HEK293 (cell line): Measurements from ENCODE around the gene XPO4.

Experiments used
- EGR2 ChIP-seq: fragments of 450-650 bp; formaldehyde crosslinking; IDR thresholded peaks from 2 replicates; pipeline ENCODE4 v1.5.1; 2016; ENCODE audit warnings: low read depth, missing biosample characterization, missing genetic modification characterization
- GFI1B ChIP-seq: fragments of 450-650 bp; formaldehyde crosslinking; IDR thresholded peaks from 2 replicates; pipeline ENCODE4 v1.5.1; 2016; ENCODE audit warnings: missing biosample characterization, missing genetic modification characterization
- GLIS1 ChIP-seq: fragments of 450-650 bp; formaldehyde crosslinking; IDR thresholded peaks from 2 replicates; pipeline ENCODE4 v1.5.1; 2016; ENCODE audit warnings: missing biosample characterization, missing genetic modification characterization
- KLF16 ChIP-seq: fragments of 450-650 bp; formaldehyde crosslinking; IDR thresholded peaks from 2 replicates; pipeline ENCODE4 v1.5.1; 2017; ENCODE audit warnings: missing biosample characterization, missing genetic modification characterization
- KLF7 ChIP-seq: fragments of 450-650 bp; formaldehyde crosslinking; IDR thresholded peaks from 2 replicates; pipeline ENCODE4 v1.5.1; 2016; ENCODE audit warnings: missing biosample characterization, missing genetic modification characterization, borderline replicate concordance
- MZF1 ChIP-seq: fragments of 450-650 bp; formaldehyde crosslinking; IDR thresholded peaks from 2 replicates; pipeline ENCODE4 v1.5.1; 2017; ENCODE audit warnings: missing biosample characterization, missing genetic modification characterization, borderline replicate concordance
- PATZ1 ChIP-seq: fragments of 450-650 bp; formaldehyde crosslinking; IDR thresholded peaks from 2 replicates; pipeline ENCODE4 v1.5.1; 2016; ENCODE audit warnings: missing biosample characterization, missing genetic modification characterization
- PBX3 ChIP-seq: sonication (generic); formaldehyde crosslinking; IDR thresholded peaks from 2 replicates; pipeline ENCODE4 v1.8.1; 2022; ENCODE audit warnings: mild to moderate bottlenecking, moderate library complexity, missing genetic modification reagents
- PRDM6 ChIP-seq: fragments of 450-650 bp; formaldehyde crosslinking; IDR thresholded peaks from 2 replicates; pipeline ENCODE4 v1.5.1; 2017; ENCODE audit warnings: missing biosample characterization, missing genetic modification characterization
- SP3 ChIP-seq: fragments of 450-650 bp; formaldehyde crosslinking; IDR thresholded peaks from 2 replicates; pipeline ENCODE4 v1.5.1; 2016; ENCODE audit warnings: missing biosample characterization, missing genetic modification characterization
- SP7 ChIP-seq: fragments of 450-650 bp; formaldehyde crosslinking; IDR thresholded peaks from 2 replicates; pipeline ENCODE4 v1.5.1; 2016; ENCODE audit warnings: missing biosample characterization, missing genetic modification characterization
- ZBTB10 ChIP-seq: fragments of 450-650 bp; formaldehyde crosslinking; IDR thresholded peaks from 2 replicates; pipeline ENCODE4 v1.5.1; 2016; ENCODE audit warnings: missing biosample characterization, missing genetic modification characterization
- ZBTB20 ChIP-seq: fragments of 450-650 bp; formaldehyde crosslinking; IDR thresholded peaks from 2 replicates; pipeline ENCODE4 v1.5.1; 2016; ENCODE audit warnings: missing biosample characterization, missing genetic modification characterization
- ZBTB21 ChIP-seq: fragments of 450-650 bp; formaldehyde crosslinking; IDR thresholded peaks from 2 replicates; pipeline ENCODE4 v1.5.1; 2017; ENCODE audit warnings: missing biosample characterization, missing genetic modification characterization
- ZBTB26 ChIP-seq: fragments of 450-650 bp; formaldehyde crosslinking; optimal IDR thresholded peaks from 2 replicates; pipeline ENCODE3; 2016; ENCODE audit warnings: missing biosample characterization, mild to moderate bottlenecking, missing genetic modification characterization
- ZBTB8A ChIP-seq: fragments of 450-650 bp; formaldehyde crosslinking; IDR thresholded peaks from 2 replicates; pipeline ENCODE4 v1.5.1; 2016; ENCODE audit warnings: missing biosample characterization, missing genetic modification characterization
- ZFP37 ChIP-seq: fragments of 450-650 bp; formaldehyde crosslinking; IDR thresholded peaks from 2 replicates; pipeline ENCODE4 v1.5.1; 2016; ENCODE audit warnings: missing biosample characterization, missing genetic modification characterization
- ZIC2 ChIP-seq: fragments of 450-650 bp; formaldehyde crosslinking; IDR thresholded peaks from 2 replicates; pipeline ENCODE4 v1.5.1; 2016; ENCODE audit warnings: missing biosample characterization, missing genetic modification characterization
- ZNF202 ChIP-seq: fragments of 450-650 bp; formaldehyde crosslinking; IDR thresholded peaks from 2 replicates; pipeline ENCODE4 v1.5.1; 2016; ENCODE audit warnings: missing biosample characterization, missing genetic modification characterization, borderline replicate concordance
- ZNF433 ChIP-seq: fragments of 450-650 bp; formaldehyde crosslinking; IDR thresholded peaks from 2 replicates; pipeline ENCODE4 v1.5.1; 2016; ENCODE audit warnings: missing biosample characterization, missing genetic modification characterization, low read depth
- ZNF549 ChIP-seq: fragments of 450-650 bp; IDR thresholded peaks from 2 replicates; pipeline ENCODE4 v1.5.1; 2018; ENCODE audit warnings: missing biosample characterization, missing genetic modification characterization, mild to moderate bottlenecking, inconsistent platforms, moderate library complexity
- ZNF600 ChIP-seq: fragments of 450-650 bp; formaldehyde crosslinking; IDR thresholded peaks from 2 replicates; pipeline ENCODE4 v1.5.1; 2016; ENCODE audit warnings: missing biosample characterization, missing genetic modification characterization
- ZNF623 ChIP-seq: fragments of 450-650 bp; formaldehyde crosslinking; IDR thresholded peaks from 2 replicates; pipeline ENCODE4 v1.5.1; 2016; ENCODE audit warnings: missing biosample characterization, missing genetic modification characterization
- ZNF701 ChIP-seq: fragments of 450-650 bp; formaldehyde crosslinking; IDR thresholded peaks from 2 replicates; pipeline ENCODE4 v1.5.1; 2016; ENCODE audit warnings: missing biosample characterization, missing genetic modification characterization
- ZNF704 ChIP-seq: fragments of 450-650 bp; formaldehyde crosslinking; IDR thresholded peaks from 2 replicates; pipeline ENCODE4 v1.5.1; 2016; ENCODE audit warnings: missing biosample characterization, missing genetic modification characterization
- ZNF76 ChIP-seq: fragments of 450-650 bp; formaldehyde crosslinking; IDR thresholded peaks from 2 replicates; pipeline ENCODE4; 2016; ENCODE audit warnings: low read depth, missing biosample characterization, missing genetic modification characterization, borderline replicate concordance
- ZNF830 ChIP-seq: fragments of 450-650 bp; IDR thresholded peaks from 2 replicates; pipeline ENCODE4 v1.5.0; 2018; ENCODE audit warnings: missing biosample characterization, missing genetic modification characterization, low read depth, mild to moderate bottlenecking, moderate library complexity

The XPO4 gene

GRCh38 chr13:20773194-20774080, 129.1 kb downstream of the XPO4 start, which contains the start of gene EEF1AKMT1 (continued):
- TF ChIP-seq ZBTB10 (tag by site-specific recombination) (no peak), ZBTB8A (tag by site-specific recombination) (peak; percentile 91), ZNF830 (tag by site-specific recombination) (no peak), PRDM6 (tag by site-specific recombination) (no peak), EGR2 (tag by site-specific recombination) (no peak), GLIS1 (tag by site-specific recombination) (0 out of 2 replicates have a peak, but pooled peaks have one; percentile 17), ZNF704 (tag by site-specific recombination) (no peak), ZFP37 (peak; percentile 86), ZNF202 (no peak), PATZ1 (tag by site-specific recombination) (no peak), ZIC2 (tag by site-specific recombination) (peak; percentile 51), ZNF623 (no peak), ZNF600 (tag by site-specific recombination) (0 out of 2 replicates have a peak, but pooled peaks have one; percentile 49), ZBTB20 (tag by site-specific recombination) (peak; percentile 49; the same call in 1 of the 2 replicates), SP3 (tag by site-specific recombination) (peak; percentile 21; the same call in 1 of the 2 replicates), KLF16 (tag by site-specific recombination) (0 out of 2 replicates have a peak, but pooled peaks have one; percentile 24), KLF7 (tag by site-specific recombination) (0 out of 2 replicates have a peak, but pooled peaks have one; percentile 14), MZF1 (tag by site-specific recombination) (no peak), ZNF433 (tag by site-specific recombination) (no peak), GFI1B (tag by site-specific recombination) (no peak; the same call in 1 of the 2 replicates), PBX3 (CRISPR knock-in tag) (no peak), ZNF549 (tag by site-specific recombination) (no peak), SP7 (tag by site-specific recombination) (0 out of 2 replicates have a peak, but pooled peaks have one; percentile 48), ZNF76 (tag by site-specific recombination) (peak; percentile 32; the same call in 1 of the 2 replicates), ZNF701 (tag by site-specific recombination) (no peak), ZBTB26 (tag by site-specific recombination) (peak; percentile 94), ZBTB21 (tag by site-specific recombination) (no peak)
